ENCODE results near the gene NAXE. TPM values are rescaled to one million over a fixed set of nuclear protein-coding genes. Genes with fewer than 3 reads are reported as not detected.
A peak's percentile ranks its signal among the peaks of the same experiment; 100 is the strongest.

Gene NAXE
- total RNA-seq, 2 donors from 2014 or later = 68.4 to 99.8 TPM

GRCh38 chr1:156618853-156619581 is 27.4 kb downstream of the NAXE start, which contains the start of gene HAPLN2:
TSS of gene HAPLN2 (plus strand) at chr1:156619415. CDS start at chr1:156623491, 4,076 bp downstream.
- Histone ChIP-seq H3K27ac (no peak within 1 kb of the TSS), H3K9ac (ENCODE audit: low read depth in 2 of 2, low read length in 2 of 2) (no peak within 1 kb of the TSS), H3K36me3 (no peaks in the 10 kb centered on the region), H3K9me3 (no peaks in the 10 kb centered on the region), H3K27me3 (peaks cover 23% of the 10 kb centered on the region), H3K4me1 (peaks cover 2% of the 10 kb centered on the region), H3K4me3 (no peak within 1 kb of the TSS)
- intact Hi-C loops (cut with DNase I) = no loop called here
- DNase-seq = no peak
- TF ChIP-seq, protein P1, sequence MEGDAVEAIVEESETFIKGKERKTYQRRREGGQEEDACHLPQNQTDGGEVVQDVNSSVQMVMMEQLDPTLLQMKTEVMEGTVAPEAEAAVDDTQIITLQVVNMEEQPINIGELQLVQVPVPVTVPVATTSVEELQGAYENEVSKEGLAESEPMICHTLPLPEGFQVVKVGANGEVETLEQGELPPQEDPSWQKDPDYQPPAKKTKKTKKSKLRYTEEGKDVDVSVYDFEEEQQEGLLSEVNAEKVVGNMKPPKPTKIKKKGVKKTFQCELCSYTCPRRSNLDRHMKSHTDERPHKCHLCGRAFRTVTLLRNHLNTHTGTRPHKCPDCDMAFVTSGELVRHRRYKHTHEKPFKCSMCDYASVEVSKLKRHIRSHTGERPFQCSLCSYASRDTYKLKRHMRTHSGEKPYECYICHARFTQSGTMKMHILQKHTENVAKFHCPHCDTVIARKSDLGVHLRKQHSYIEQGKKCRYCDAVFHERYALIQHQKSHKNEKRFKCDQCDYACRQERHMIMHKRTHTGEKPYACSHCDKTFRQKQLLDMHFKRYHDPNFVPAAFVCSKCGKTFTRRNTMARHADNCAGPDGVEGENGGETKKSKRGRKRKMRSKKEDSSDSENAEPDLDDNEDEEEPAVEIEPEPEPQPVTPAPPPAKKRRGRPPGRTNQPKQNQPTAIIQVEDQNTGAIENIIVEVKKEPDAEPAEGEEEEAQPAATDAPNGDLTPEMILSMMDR (IDR thresholded peaks at IDR 0.05) = no peak

DNA sequence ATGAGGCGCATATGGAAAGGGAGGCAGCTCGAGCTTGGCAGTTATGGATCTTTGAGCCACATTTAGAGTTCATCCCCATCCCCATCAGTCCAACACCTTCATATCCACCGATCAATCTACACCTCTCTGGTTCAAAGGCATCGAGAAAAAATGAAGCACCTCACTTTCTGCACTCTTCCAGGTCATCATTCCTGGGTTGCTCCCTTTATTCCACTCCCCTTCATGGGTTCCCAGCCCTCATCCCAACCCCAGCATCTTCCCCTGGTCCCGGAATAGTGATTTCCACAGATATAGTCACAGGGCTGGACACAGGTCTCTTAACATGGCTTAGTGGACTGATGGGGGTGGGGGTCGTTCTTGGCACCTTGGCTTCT is 28.0 kb downstream of the NAXE start:
- TF ChIP-seq, protein P1 (IDR thresholded peaks at IDR 0.05) = no peak
- peaks cover 28% of the 10 kb centered on the region for H3K27me3 ChIP-seq
- no peaks in the 10 kb centered on the region for H3K9me3 ChIP-seq
- H3K4me1 ChIP-seq = peaks cover 8% of the 10 kb centered on the region
- no peaks in the 10 kb centered on the region for H3K36me3 ChIP-seq
- H3K27ac ChIP-seq = no peak overlapping the region
- no peak overlapping the region for H3K4me3 ChIP-seq
- H3K9ac ChIP-seq (ENCODE audit: low read depth in 2 of 2, low read length in 2 of 2) = no peak overlapping the region
- intact Hi-C loops (cut with DNase I) = no loop called here
- DNase-seq = no peak

DNA sequence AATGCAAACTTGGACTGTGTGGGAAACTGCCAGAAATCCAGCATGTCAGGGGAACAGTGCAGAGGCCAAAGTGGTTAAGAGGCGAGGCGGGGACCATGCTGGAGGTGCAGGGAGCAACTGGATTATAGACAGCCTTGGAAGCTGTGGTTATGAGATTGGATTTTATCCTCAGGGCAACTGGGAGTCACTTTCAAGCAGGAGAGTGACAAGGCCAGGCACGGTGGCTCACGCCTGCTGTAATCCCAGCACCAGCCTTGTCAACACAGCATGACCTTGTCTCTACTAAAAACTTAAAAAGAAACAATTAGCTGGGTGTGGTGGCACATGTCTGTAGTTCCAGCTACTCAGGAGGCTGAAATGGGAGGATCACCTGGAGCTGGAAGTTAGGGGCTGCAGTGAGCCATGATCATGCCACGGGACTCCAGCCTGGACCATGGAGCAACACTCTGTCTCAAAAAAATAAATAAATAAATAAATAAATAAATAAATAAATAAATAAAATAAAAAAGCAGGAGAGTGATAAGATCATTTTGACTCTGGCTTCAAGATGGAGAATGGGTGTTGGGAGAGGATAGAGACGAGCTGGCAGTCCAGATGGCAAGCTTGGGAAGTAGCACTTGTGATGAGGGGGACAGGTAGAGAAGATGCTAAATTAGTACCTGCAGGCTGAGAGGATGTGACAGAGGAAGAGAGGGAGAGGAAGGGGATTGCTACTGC is 31.2 kb downstream of the NAXE start:
- Histone ChIP-seq H3K9ac (ENCODE audit: low read depth in 2 of 2, low read length in 2 of 2) (no peak overlapping the region), H3K4me1 (peaks cover 21% of the 10 kb centered on the region), H3K27ac (no peak overlapping the region), H3K4me3 (no peak overlapping the region), H3K9me3 (no peaks in the 10 kb centered on the region), H3K36me3 (no peaks in the 10 kb centered on the region), H3K27me3 (peaks cover 42% of the 10 kb centered on the region)
- intact Hi-C loops (cut with DNase I) = loop anchor here (10.0 kb wide), 1 partner anchor 242 kb away; the partner anchor contains the start of gene NTRK1
- TF ChIP-seq, protein P1 (IDR thresholded peaks at IDR 0.05) = no peak
- no peak for DNase-seq

DNA sequence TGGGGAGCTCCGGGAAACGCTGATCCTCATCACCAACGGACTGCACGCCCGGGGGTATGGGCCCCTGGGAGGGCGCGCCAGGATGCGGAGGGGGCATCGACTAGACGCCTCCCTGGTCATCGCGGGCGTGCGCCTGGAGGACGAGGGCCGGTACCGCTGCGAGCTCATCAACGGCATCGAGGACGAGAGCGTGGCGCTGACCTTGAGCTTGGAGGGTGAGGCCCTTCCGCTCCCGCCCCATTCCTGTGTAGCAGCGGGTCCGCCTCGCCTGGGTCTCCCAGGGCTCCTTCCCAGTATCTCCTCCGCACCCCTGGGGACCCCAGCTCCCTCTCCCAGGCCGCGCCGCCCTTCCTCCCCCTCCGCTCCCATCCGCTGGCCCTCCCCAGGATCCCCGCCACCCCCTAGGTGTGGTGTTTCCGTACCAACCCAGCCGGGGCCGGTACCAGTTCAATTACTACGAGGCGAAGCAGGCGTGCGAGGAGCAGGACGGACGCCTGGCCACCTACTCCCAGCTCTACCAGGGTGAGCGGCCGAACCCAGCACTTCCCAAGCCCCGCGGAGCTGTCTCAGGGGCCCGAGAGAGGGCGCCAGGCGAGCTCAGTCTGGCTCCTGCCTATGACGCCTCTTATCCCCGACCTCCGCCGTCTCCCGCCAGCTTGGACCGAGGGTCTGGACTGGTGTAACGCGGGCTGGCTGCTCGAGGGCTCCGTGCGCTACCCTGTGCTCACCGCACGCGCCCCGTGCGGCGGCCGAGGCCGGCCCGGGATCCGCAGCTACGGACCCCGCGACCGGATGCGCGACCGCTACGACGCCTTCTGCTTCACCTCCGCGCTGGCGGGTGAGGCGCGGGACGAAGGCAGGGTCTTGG is 32.6 kb downstream of the NAXE start:
- peak overlapping the region in 1 of 2 donors; percentile 12 for H3K9ac ChIP-seq (ENCODE audit: low read depth in 2 of 2, low read length in 2 of 2)
- intact Hi-C loops (cut with DNase I) = loop anchor here (10.0 kb wide), 1 partner anchor 241 kb away; the partner anchor contains the start of gene NTRK1
- peaks cover 42% of the 10 kb centered on the region for H3K27me3 ChIP-seq
- DNase-seq = peak; percentile 35
- H3K27ac ChIP-seq = no peak overlapping the region
- TF ChIP-seq, protein P1 (IDR thresholded peaks at IDR 0.05) = peak; percentile 14
- no peaks in the 10 kb centered on the region for H3K36me3 ChIP-seq
- no peaks in the 10 kb centered on the region for H3K9me3 ChIP-seq
- H3K4me3 ChIP-seq = peak overlapping the region; percentile 23
- peaks cover 21% of the 10 kb centered on the region for H3K4me1 ChIP-seq

All from colonic mucosa (tissue), 4 donors.